GM18858 (cell line): Measurements from ENCODE around the gene ZNF536.

ENCODE experiments used
- ATAC-seq: cut with Tn5 transposase; IDR thresholded peaks from one replicate; pipeline ENCODE4 v1.9.1; 2021; ENCODE audit not compliant: unreplicated experiment

The ZNF536 gene

DNA sequence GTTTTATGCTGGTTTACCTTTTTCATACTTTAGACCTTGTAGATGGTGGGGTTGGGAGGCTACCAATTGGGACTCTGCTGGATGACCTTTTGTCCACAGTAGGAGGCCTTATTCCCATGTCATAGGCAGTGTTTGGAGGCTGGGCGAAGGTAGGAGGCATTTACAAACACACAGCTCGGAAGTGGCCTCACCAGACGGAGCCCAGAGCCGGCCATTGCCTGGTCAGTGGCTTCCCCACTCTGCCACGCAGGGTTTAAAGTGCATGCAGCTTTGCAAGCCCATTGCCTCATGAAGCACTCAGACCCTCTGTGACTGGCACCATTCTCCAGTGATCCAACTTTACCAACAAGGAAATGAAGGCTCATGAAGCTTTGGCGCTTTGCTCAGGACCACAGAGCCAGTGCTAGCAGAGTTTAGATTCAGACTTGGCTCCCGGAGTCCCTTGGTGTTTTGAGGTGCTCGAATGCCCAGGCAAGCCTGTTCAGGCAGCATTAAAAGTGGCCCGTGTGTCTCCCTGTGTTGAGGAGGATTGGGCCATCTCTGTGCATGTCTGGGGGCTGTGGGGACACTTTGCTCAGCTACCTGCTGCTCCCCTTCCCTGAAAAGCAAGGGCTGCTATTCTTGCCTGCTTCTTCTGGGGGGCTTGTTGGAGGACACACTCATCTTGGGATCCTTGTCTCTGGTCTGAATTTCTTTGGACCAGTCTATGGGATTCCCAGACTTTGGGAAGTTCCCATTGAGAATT lies 148.7 kb downstream of the ZNF536 start:
- no peak for ATAC-seq

DNA sequence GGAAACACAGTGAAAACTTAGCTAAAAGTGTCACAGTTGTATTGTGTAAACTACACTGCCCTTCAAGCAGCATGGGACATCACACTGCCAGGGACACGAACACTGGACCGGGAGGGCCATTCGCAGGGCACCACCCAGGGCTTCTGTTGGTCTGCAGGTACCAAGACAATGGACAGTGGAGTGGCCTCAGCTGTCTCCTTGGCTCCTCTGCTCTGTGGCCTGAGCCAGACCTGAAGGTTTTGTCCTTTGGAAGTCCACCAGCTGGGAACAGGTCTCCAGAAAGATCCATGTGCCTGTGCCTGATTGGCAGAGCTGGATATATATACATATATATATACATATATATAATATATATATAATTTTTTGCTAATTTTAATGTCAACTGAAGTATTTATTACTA lies 149.8 kb downstream of the ZNF536 start:
- ATAC-seq = no peak

DNA sequence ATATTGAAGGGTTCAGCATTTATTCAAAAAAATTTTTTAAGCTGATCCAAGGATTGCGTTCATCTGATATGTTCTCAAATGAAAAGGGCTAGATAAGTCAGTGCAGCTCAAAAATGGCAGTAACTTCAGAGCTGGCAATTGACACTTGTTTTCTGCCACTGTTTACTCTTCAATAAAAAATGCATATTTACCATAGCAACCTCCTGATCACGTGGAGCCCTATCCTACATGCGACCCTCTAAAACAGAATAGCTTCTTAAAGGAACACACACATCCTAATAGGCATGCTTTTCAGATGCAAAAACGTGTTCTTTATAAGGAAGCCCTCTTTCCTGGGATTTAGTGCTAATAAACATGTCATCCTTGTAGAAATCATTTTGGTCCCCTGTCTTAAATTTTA lies 150.2 kb downstream of the ZNF536 start:
- no peak for ATAC-seq

DNA sequence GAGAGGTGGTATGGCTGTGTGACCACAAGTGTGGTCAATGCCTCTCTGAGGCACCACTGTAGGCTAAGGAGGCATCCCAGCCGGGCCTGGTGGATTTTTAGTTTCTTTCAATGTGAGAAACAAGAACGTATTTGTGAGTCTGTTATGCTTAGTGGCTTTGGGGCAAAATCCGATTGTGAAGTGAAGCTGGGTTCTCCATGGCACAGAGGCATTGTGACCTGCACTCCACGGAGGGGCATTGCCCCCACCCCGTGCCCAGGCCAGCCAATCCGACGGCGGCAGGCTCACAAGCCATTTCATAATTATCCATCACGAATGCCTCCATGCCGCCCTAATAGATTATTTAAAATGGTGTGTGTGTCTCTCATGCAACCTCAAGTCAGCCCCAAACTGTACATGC lies 151.6 kb downstream of the ZNF536 start:
- no peak for ATAC-seq

DNA sequence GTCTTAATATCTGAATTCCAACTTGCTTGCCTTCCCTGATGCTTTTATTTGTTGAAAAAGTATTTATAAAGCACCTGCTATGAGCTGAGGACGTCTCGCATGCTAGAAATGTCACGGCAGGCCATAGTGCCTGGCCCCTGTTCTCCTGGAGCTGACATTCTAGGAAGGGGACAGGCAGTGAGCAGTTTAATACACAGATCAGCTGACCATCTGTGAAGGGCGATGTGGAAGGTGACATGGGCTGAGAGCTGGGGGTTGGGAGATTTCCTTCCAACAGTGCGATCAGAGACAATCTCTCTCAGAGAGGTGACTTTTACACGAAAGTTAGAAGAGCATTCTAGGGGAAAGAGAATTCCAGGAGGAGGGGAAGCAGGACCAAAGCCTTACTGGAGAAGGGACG lies 153.2 kb downstream of the ZNF536 start:
- no peak for ATAC-seq

DNA sequence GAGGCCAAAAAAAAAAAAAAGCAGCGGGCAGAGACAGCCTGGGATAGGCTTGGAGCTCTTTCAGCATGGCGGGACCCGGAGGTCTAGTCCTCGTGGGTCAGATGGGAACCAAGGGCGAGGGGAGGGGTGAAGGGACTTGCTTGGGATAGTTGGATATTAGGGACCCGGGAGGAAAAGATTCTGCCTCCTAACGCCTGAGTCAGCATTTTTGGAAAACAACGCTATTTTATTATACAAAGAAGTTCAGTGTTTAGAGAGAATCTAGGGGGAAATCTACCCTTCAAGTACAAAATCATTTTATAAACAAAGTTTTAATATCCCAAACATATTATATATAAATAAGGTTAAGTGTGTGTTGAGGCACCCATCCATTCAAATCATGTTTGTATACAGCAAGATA lies 156.7 kb downstream of the ZNF536 start:
- ATAC-seq = no peak

DNA sequence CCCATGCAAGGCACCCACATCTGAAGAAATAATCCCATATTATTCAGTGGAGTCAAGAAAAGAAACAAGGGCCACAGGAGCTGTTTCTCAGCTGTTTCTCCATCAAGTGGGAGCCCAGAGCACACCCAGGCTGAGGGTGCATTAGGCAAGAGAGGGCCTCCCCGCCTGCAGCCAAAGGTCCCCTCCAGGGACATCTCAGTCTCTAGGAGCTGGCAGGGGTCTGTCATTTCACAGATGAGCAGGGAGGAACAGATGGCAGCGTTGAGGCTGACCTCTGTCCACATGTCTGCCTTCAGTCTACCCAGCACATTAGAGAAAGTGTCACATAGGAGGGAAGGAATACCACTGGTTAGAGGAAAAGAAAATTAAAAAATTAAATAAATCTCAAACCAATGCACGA lies 157.7 kb downstream of the ZNF536 start:
- ATAC-seq = no peak

DNA sequence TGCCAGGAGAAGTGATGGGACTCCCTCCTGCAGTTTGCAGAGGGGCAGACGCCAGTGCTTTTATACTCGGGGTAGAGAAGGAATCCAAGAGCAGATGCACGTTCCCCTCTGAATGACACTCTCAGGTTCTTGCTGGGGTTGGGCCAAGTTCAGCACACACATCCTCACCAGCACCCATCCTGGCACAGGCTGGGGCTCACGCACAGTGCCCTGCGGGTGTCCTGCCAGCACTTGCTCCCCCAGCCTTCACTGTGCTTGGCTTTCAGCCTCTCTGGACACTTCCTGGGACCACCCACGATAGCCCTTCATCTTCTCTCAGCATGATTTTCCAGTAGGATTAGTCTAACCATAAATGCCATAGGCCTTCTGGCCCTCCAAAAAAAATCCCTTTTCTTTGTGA lies 158.6 kb downstream of the ZNF536 start:
- no peak for ATAC-seq

DNA sequence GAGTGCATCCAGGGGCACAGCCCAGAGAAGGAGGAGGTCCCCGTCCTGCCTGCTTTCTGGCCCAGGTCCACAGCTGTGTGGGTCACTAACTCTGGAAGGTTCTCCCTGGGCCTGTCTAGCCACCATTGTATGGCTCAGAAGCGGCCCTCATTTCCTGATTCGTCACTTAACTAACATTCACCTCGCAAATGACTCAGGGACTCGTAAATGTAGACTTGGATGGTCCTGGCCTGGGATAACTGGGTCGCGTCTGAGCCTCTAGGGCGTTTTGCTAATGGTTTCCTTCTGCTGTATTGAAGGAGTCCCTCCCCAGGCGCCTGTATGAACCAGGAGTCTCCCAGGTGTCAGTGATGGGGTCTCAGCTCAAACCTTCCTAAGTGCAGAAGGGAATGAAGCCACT lies 162.8 kb downstream of the ZNF536 start:
- ATAC-seq = no peak

DNA sequence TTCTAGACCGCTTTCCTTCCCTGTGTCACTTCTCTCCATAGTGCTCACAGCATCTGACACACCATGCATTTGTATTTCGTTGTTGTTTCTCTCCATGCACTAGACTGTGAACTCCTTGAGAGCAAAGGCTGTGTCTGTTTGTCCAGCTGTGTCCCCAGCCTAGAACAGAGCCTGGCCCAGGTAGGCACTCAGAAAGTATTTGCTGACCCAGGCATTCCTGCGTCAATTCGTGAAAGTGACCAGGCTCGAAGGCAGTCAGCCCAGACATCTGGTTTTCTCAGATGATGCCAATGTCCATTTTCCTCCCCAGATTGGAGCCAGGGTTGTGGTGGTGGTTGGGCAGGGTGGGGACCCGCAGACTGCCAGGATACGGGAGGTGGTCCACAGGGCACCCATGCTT lies 164.8 kb downstream of the ZNF536 start:
- no peak for ATAC-seq

DNA sequence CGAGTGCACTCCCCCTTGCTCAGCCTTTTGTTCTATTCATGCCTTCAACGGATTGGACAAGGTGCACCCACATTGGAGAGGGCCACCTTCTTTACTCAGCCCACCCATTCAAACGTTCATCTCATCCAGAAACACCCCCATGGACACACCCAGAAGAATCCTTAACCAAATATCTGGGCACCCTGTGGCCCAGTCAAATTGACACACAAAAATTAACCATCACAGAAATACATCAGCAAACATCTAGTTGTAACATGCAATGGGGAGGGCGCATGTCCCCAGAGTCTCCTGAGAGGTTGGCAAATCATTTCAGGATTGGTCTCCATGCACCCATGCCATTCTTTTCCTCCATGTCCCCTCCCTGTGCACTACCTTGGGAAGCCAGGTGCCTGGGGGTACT lies 167.1 kb downstream of the ZNF536 start:
- ATAC-seq = no peak

DNA sequence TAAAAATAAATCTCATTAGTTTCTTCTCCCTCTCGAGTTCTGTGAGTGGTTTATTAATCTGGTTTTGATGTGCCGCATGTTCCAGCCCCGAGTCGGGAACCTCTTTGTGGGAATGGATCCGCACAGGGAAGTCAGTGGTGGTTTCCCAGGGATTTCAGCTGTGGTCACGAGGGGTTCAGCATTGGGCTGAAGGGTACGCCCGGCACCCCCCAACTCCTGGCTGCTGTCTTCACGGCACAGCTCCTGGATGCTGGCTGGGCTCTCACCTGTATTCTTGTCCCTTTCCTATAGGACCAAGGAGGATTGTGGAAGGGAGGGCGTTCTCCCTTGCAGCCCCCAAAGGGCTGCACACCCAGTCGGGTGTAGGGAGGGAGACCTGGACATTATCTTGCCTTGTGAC lies 167.8 kb downstream of the ZNF536 start:
- no peak for ATAC-seq

DNA sequence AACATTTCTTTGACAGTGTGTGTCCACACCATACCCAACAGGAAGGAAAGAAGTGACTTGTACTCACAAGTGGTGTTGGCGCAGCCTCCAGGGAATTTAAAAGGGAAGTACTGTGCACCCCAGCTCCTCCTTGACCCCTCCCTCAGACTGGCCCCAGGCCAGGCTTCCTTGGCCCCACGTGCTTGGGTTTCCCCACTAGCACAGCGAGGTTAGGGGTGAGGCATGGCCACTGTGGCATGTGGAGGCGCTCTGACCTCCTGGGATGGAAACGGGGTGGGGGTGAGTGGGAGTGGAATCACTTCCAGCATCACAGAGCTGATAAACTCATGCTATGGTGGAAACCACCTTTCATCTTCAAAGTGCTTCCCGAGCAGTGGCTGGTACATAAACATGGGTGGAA lies 168.6 kb downstream of the ZNF536 start:
- no peak for ATAC-seq

DNA sequence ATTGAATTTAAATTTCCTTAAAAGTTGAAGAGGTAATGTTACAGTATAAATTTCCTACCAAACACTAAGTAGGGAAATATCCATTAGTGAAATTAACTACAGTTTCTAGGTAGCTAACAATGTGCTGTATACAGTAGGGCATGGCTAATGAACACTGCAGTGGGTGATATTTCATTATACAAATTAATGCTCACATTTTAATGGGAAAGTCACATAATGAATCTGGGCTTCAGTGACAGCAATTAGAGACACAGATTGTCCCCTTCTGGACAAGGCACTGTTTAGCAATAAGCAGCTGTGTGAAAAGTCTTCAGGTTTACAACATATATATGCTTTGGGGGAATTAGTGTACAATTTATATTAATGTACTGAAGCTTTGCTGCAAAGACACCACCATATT lies 169.4 kb downstream of the ZNF536 start:
- no peak for ATAC-seq

DNA sequence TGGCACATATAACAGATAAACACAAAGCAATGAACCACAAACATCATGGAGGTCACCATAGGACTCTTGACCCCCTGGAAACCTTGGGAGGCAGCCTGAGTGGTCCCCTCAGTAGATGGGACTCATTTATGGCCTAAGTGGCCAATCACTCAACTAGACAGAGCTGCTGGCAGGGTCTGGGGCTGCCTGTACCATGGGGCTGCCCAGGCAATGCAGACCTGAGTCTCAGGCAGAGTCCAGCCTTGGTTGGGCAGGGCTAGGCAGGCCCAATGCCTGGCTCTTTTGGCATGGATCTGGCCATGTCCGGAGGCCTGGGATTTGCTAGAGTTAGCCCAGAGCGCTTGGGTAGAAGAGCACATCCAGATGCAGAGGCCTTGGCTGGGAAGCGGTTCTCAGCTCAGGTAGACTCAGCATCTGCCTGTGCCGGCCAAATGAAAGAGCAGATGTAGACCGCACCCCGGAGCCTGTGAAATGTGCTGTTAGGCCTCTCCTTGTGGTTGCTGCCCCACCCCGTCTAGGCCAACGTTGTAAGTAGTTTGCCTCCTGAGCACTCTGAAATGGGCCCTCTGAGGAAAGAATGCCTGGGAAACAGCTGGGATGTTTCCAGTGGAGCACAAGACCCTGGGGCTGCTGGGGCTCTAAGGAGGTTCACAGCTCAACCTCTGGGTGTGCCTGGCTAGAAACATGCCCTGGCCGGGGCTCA lies 171.2 kb downstream of the ZNF536 start:
- ATAC-seq = no peak

DNA sequence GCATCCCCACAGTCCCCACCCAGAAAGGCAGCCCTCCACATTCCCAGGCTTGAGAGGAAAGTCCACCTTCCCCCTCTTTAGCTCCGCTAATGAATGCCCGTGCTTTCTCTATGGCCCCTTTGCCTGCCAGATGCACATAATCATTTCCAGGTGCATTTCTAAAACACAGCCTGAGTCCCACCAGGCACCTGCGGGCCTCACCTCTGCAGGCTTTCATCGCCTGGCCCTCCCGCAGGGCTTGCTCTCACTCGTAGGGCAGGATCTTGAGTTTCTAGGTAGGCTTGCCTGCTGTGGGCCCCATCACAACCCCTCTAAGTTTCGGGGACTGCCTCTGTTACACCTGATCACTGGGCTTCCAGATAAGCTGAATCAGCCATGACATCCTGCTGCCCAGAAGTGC lies 173.6 kb downstream of the ZNF536 start:
- ATAC-seq = no peak

DNA sequence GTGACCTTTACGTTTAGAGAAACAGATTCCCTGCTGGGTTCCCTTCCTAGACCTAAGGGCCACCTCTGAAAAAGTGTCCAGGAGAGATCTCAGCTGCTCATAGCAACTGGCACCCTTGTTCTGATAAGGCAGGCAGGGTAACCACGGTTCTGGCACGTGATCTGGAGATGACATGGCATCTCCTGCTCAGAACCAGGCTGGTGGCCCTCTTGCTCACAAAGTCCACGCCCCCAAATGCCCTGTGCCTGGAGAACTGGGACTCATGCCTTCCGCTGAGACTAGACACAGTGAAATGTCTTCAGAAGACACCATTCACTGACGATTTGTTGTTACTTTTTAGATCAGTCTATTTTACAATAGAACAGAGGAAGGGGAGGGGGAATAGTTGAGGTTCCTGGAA lies 174.1 kb downstream of the ZNF536 start:
- ATAC-seq = no peak

DNA sequence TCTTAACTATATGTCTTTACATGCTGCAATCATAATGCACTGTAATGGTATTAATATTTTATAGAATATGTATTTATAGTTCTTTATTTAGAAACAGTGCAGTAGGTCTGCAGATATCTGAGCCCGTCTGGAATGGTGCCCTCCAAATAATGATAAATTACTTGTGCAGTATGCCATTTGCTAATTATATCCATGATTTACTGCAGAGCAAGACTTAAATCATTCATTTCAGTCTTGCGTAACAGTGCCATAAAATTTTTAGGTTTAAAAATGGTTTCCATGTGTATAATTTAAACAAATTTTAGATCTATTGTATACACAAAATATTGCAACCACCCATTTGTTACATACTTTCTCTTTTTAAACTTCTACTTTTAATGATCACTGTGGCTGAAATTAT lies 175.1 kb downstream of the ZNF536 start:
- no peak for ATAC-seq

DNA sequence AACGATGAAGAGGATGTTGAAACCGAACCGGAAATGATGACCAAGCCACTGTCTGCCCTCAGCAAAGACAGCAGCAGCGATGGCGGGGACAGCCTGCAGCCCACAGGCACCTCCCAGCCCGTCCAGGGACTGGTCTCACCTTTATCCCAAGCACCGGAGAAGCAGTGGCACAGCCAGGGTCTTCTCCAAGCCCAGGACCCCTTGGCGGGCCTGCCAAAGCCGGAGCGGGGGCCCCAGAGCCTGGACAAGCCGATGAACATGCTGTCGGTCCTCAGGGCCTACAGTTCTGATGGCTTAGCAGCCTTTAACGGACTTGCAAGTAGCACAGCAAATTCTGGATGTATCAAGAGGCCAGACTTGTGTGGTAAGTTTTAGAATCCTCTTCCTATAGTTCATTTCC lies 177.0 kb downstream of the ZNF536 start:
- ATAC-seq = no peak

DNA sequence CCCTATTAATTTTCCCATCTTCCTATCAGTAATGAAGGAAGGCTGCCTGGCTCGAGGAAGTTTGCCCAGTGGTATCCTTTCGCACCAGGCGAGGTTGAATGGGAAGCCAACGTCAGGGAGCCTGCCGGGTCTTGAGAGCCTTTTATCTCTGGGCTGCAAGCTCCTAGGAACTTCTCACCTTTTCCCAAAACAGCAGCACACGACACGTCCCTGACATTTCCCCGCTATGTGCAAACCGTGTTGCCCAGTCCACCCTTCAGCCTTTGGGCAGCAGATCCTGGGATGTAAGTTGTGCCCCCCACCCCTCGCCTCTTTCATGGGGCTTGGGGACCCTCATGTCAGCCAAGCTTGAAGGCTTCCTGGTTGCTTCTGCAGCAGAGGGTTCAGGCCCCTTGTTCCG lies 179.1 kb downstream of the ZNF536 start:
- no peak for ATAC-seq

DNA sequence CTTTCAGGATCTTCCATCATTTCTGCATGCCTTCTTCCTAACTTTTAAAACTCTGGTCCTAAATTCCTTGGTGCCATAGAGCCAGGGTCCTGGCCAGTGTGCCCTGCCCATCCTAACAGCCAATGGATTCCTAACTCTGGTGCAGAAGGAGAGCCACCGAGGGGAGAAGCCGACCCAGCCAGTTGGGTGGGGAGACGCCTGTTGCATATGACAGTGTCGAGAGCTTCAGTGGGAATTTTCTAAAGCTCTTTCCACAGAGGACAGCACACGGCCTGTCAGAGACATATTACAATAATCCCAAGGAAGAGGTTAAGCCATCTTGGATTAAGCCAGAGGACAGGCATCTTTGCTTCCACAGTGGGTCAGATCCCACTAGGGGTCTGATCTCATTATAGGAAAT lies 180.4 kb downstream of the ZNF536 start:
- no peak for ATAC-seq

DNA sequence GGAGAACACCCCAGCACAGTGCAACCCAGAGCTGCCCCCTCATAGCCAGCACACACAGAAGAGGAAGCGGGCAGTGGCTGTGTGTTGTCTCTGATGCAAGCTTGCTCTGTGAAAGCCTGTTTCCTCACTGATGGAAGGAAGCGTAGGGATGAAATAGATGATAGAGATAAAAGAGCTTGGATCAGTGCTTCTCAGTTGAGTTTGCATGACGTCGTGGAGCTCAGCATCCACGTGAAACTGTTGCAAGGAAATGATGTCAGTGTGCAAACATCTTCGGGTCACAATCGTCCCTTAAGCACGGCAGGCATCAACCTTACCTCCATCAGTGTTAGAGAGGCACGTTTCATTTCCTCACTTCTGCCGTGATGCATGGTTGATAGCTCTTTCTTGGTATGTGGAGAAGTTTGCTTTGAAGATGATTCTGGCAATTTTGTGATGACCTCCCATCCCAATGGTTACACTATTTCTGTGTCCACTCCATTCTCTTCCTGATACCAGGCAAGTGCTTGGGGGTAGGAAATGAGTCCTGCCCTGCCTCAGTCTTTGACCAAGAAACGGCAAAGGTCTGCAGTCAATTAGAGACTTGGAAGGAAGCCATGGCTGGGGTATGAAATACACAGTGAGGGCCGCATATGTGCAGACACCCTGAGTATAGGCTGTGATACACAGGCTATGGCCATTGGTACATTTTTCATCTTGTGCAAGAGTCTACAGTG lies 183.0 kb downstream of the ZNF536 start:
- no peak for ATAC-seq
